Brain microvascular endothelial cell (primary cell): ENCODE results near the gene SMARCA4.
A peak's percentile ranks its signal among the peaks of the same experiment; 100 is the strongest.

Source experiments
- DNase-seq: peaks from one replicate; pipeline ENCODE4 v3.0.0-alpha.2; 2020
- H3K27ac ChIP-seq: fragments of 250-450 bp; sonication (Bioruptor Pico); 2 replicates; pipeline ENCODE4 v1.5.1; 2020; ENCODE audit warnings: mild to moderate bottlenecking, moderate library complexity
- H3K27me3 ChIP-seq: fragments of 250-450 bp; sonication (Bioruptor Pico); replicated peaks from 2 replicates; pipeline ENCODE4 v1.5.1; 2020; ENCODE audit warnings: mild to moderate bottlenecking
- H3K36me3 ChIP-seq: fragments of 250-450 bp; sonication (Bioruptor Pico); replicated peaks from 2 replicates; pipeline ENCODE4 v1.5.1; 2020; ENCODE audit warnings: mild to moderate bottlenecking
- H3K4me3 ChIP-seq: 2 replicates; pipeline ENCODE4 v1.5.1; 2011; ENCODE audit warnings: low read depth, mild to moderate bottlenecking, control low read depth, low read length, moderate library complexity
- in situ Hi-C: cut with HindIII; loops from 2 replicates; pipeline ENCODE4 v1.10.0; 2017; ENCODE audit warnings: low sequenced_read_pairs, low pct_ligation_motif_present
- TF ChIP-seq, protein P1 (sequence below): IDR thresholded peaks from 2 replicates; pipeline ENCODE4 v1.5.1; 2011; ENCODE audit warnings: low read depth, mild to moderate bottlenecking, moderate library complexity, low read length, control low read depth, inconsistent platforms; ENCODE audit errors: missing control alignments

SMARCA4 gene

DNA sequence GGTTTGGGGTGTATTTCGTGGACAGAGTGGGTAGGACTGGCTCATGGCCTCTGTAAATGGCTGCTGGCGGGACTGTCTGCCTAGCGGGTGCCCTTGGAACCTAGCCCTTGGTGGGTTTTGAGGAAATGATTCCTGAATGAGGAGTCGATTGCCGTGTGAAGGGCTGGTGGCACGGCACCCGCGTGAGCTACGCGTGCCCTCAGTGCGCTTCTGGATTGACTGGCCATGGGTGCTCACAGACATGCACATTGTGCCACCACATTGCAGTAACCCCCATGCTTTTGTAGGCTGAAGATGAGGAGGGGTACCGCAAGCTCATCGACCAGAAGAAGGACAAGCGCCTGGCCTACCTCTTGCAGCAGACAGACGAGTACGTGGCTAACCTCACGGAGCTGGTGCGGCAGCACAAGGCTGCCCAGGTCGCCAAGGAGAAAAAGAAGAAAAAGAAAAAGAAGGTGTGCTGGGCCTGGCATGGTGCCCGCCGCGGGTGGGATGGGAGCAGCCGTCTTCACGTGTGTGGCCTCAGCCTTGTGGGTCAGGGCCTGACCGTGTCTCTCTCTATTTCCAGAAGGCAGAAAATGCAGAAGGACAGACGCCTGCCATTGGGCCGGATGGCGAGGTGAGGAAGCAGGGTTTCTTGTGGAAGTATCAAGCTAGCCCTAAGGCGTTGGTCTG, 35.2 kb downstream of the SMARCA4 start:
- TF ChIP-seq, protein P1, sequence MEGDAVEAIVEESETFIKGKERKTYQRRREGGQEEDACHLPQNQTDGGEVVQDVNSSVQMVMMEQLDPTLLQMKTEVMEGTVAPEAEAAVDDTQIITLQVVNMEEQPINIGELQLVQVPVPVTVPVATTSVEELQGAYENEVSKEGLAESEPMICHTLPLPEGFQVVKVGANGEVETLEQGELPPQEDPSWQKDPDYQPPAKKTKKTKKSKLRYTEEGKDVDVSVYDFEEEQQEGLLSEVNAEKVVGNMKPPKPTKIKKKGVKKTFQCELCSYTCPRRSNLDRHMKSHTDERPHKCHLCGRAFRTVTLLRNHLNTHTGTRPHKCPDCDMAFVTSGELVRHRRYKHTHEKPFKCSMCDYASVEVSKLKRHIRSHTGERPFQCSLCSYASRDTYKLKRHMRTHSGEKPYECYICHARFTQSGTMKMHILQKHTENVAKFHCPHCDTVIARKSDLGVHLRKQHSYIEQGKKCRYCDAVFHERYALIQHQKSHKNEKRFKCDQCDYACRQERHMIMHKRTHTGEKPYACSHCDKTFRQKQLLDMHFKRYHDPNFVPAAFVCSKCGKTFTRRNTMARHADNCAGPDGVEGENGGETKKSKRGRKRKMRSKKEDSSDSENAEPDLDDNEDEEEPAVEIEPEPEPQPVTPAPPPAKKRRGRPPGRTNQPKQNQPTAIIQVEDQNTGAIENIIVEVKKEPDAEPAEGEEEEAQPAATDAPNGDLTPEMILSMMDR: no peak
- H3K4me3 ChIP-seq: no peak overlapping the region
- no peaks in the 10 kb centered on the region for H3K27me3 ChIP-seq
- no peak for DNase-seq
- peaks cover 60% of the 10 kb centered on the region for H3K36me3 ChIP-seq
- in situ Hi-C loops: no loop called here
- no peak overlapping the region for H3K27ac ChIP-seq

GRCh38 chr19:10998045-10998533, 37.3 kb downstream of the SMARCA4 start:
- in situ Hi-C loops: no loop called here
- peak; percentile 28 for DNase-seq
- TF ChIP-seq, protein P1: no peak
- H3K27ac ChIP-seq: no peak overlapping the region
- no peak overlapping the region for H3K4me3 ChIP-seq
- no peaks in the 10 kb centered on the region for H3K27me3 ChIP-seq
- H3K36me3 ChIP-seq: peaks cover 56% of the 10 kb centered on the region

- no peak overlapping the region for H3K27ac ChIP-seq
- peaks cover 59% of the 10 kb centered on the region for H3K36me3 ChIP-seq
- no peaks in the 10 kb centered on the region for H3K27me3 ChIP-seq
- H3K4me3 ChIP-seq: no peak overlapping the region
- TF ChIP-seq, protein P1: no peak
- in situ Hi-C loops: no loop called here
- DNase-seq: no peak
These were observed 37.8 kb downstream of the SMARCA4 start for GRCh38 chr19:10998666-10999065.

DNA sequence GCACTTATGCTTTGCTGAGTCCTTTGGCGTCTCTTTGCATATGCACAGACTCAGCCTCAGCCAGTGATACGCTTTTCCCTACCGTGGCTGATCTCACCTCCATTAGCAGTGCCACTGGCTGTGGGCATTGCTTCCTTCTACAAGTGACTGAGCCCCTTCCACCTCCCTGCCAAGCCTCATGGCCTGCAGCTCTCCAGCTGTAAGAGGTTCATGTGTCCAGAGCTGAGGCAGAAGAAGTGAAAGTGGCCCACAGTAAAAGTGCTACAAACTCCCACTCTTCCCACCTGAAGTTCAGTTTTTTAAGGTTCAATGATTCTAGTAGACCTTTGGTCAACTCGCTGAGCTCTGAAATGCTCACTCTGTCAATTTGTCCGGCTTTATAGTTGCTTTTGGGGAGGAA, 44.7 kb downstream of the SMARCA4 start:
- TF ChIP-seq, protein P1: no peak
- Histone ChIP-seq H3K36me3 (peaks cover 46% of the 10 kb centered on the region), H3K4me3 (no peak overlapping the region), H3K27me3 (no peaks in the 10 kb centered on the region), H3K27ac (no peak overlapping the region)
- in situ Hi-C loops: no loop called here
- DNase-seq: no peak

- in situ Hi-C loops: no loop called here
These were observed 46.6 kb downstream of the SMARCA4 start for GRCh38 chr19:11007385-11007784.

More at GRCh38 chr19:11007385-11007784, 46.6 kb downstream of the SMARCA4 start:
- Histone ChIP-seq H3K36me3 (peaks cover 60% of the 10 kb centered on the region), H3K27me3 (no peaks in the 10 kb centered on the region), H3K4me3 (no peak overlapping the region), H3K27ac (no peak overlapping the region)
- DNase-seq: no peak
- TF ChIP-seq, protein P1: no peak
